CD14-positive monocyte (primary cell): Measurements from ENCODE around the gene CEP44. TPM values are rescaled to one million over a fixed set of nuclear protein-coding genes. Genes with fewer than 3 reads are reported as not detected.

Experiments
- DNase-seq, 3 donors: peaks; one replicate each; pipeline ENCODE4 v3.0.0-alpha.2; 2011 to 2022
- H2AFZ ChIP-seq: 2 replicates; pipeline ENCODE4 v1.6.0; 2012; ENCODE audit warnings: mild to moderate bottlenecking, low read depth, low read length, inconsistent platforms; ENCODE audit not compliant: insufficient read depth, poor library complexity, severe bottlenecking
- H3K27ac ChIP-seq, 2 donors: 1 replicate in 1 of 2; 2 replicates in 1 of 2; pipeline ENCODE4 v1.5.1; 2012 to 2013; ENCODE audit warnings: low read length in 2 of 2, control low read depth in 1 of 2, inconsistent platforms in 1 of 2, low read depth in 1 of 2, mild to moderate bottlenecking in 1 of 2
- H3K27me3 ChIP-seq, 2 donors: one replicate each; pipeline versions ENCODE4 v1.6.0 to v1.6.1; 2011 to 2013; ENCODE audit warnings: low read length in 2 of 2; ENCODE audit not compliant: control insufficient read depth in 2 of 2, insufficient read depth in 2 of 2
- H3K36me3 ChIP-seq, 2 donors: replicated peaks in 1 of 2; 1 replicate in 1 of 2; 2 replicates in 1 of 2; pipeline versions ENCODE4 v1.5.1 to v1.6.1; 2012 to 2013; ENCODE audit warnings: low read length in 2 of 2, control low read depth in 1 of 2, inconsistent platforms in 1 of 2, mild to moderate bottlenecking in 1 of 2; ENCODE audit not compliant: insufficient read depth in 2 of 2, control insufficient read depth in 1 of 2
- H3K4me1 ChIP-seq, 2 donors: 1 replicate in 1 of 2; 2 replicates in 1 of 2; pipeline versions ENCODE4 v1.5.1 to v1.6.1; 2012 to 2013; ENCODE audit warnings: low read length in 2 of 2, control low read depth in 1 of 2, inconsistent platforms in 1 of 2, mild to moderate bottlenecking in 1 of 2, moderate library complexity in 1 of 2; ENCODE audit not compliant: insufficient read depth in 2 of 2, control insufficient read depth in 1 of 2
- H3K4me2 ChIP-seq: replicated peaks from 2 replicates; pipeline ENCODE3; 2012; ENCODE audit warnings: low read length, moderate library complexity, mild to moderate bottlenecking; ENCODE audit not compliant: poor library complexity, severe bottlenecking; ENCODE audit errors: extremely low read depth
- H3K4me3 ChIP-seq, 3 experiments: fragments of 200-600 bp in 1 of 3; sonication (generic) in 1 of 3; replicated peaks in 1 of 3; 1 replicate in 2 of 3; 2 replicates in 1 of 3; pipeline ENCODE4 v1.5.1; 2011 to 2013; ENCODE audit warnings: low read length in 3 of 3, mild to moderate bottlenecking in 3 of 3, control low read depth in 2 of 3, low read depth in 2 of 3, inconsistent platforms in 1 of 3, moderate library complexity in 1 of 3
- H3K79me2 ChIP-seq: 2 replicates; pipeline ENCODE4 v1.6.0; 2012; ENCODE audit warnings: mild to moderate bottlenecking, control low read depth, inconsistent platforms, low read length, moderate library complexity; ENCODE audit not compliant: insufficient read depth
- H3K9ac ChIP-seq: 2 replicates; pipeline ENCODE4 v1.6.0; 2017; ENCODE audit warnings: low read length, mild to moderate bottlenecking; ENCODE audit not compliant: insufficient read depth, poor library complexity, severe bottlenecking
- H3K9me3 ChIP-seq, 2 donors: replicated peaks in 1 of 2; 1 replicate in 1 of 2; 2 replicates in 1 of 2; pipeline versions ENCODE4 v1.5.1 to v1.6.1; 2012 to 2013; ENCODE audit warnings: low read length in 2 of 2, control low read depth in 1 of 2; ENCODE audit not compliant: control insufficient read depth in 1 of 2, insufficient read depth in 1 of 2
- H4K20me1 ChIP-seq: 2 replicates; pipeline ENCODE4 v1.6.0; 2012; ENCODE audit warnings: mild to moderate bottlenecking, low read length, control low read depth, moderate library complexity; ENCODE audit not compliant: insufficient read depth
- H3K27ac Mint-ChIP-seq, 7 donors: one replicate each; pipeline ENCODE4 v1.8.0; 2020; ENCODE audit warnings: mild to moderate bottlenecking in 7 of 7, mixed read lengths in 7 of 7, moderate library complexity in 6 of 7, inconsistent platforms in 2 of 7
- H3K27me3 Mint-ChIP-seq, 3 donors: one replicate each; pipeline ENCODE4 v1.8.0; 2021 to 2022; ENCODE audit warnings: low read depth in 3 of 3, mild to moderate bottlenecking in 3 of 3, mixed read lengths in 3 of 3, moderate library complexity in 3 of 3, inconsistent platforms in 1 of 3
- H3K36me3 Mint-ChIP-seq, 2 donors: one replicate each; pipeline ENCODE4 v1.8.0; 2020; ENCODE audit warnings: mixed read lengths in 2 of 2, inconsistent platforms in 1 of 2, mild to moderate bottlenecking in 1 of 2
- H3K4me1 Mint-ChIP-seq: one replicate; pipeline ENCODE4 v1.8.0; 2020; ENCODE audit warnings: mild to moderate bottlenecking, mixed read lengths
- H3K4me3 Mint-ChIP-seq, 2 donors: one replicate each; pipeline ENCODE4 v1.8.0; 2020; ENCODE audit warnings: mild to moderate bottlenecking in 2 of 2, mixed read lengths in 2 of 2, moderate library complexity in 1 of 2
- H3K9me3 Mint-ChIP-seq, 7 donors: one replicate each; pipeline ENCODE4 v1.8.0; 2020 to 2022; ENCODE audit warnings: mixed read lengths in 7 of 7, mild to moderate bottlenecking in 6 of 7, moderate library complexity in 6 of 7, inconsistent platforms in 2 of 7
- CTCF ChIP-seq: fragments of 200-600 bp; IDR thresholded peaks from one replicate; pipeline ENCODE4 v1.8.0; 2022; ENCODE audit warnings: antibody characterized with exemption, mild to moderate bottlenecking
- WGBS: methylation state at CpG from one replicate; pipeline ENCODE4 v1.1.5; 2013; ENCODE audit warnings: missing lambda C conversion rate; ENCODE audit not compliant: insufficient coverage; 5-methylcytosine and 5-hydroxymethylcytosine counted together
- intact Hi-C, 2 donors: fragments of 100-400 bp; cut with micrococcal nuclease; formaldehyde crosslinking; loops; one replicate each; pipeline versions ENCODE4 v1.15.0 to v1.15.1; 2023
- polyA plus RNA-seq, 3 donors: library from polyadenylated mRNA; depleted of rRNA in 1 of 3; unstranded in 2 of 3; stranded (reverse) in 1 of 3; fragments of 300-500 nt in 2 of 3; fragments of >200 nt in 1 of 3; fragmentation: Illumina TruSeq in 2 of 3; gene quantifications; 1 replicate in 2 of 3; 2 replicates in 1 of 3; pipeline ENCODE4 v1.2.3, GENCODE V29; 2012 to 2021

Gene CEP44
- polyA plus RNA-seq, 3 donors: 1.9 to 3.3 (median 2.2) TPM

- H3K4me1 ChIP-seq: no peaks in the 10 kb centered on the region
- DNase-seq: no peak
- no peak overlapping the region for H3K4me2 ChIP-seq
- no peak overlapping the region for H3K9ac ChIP-seq
- no peak overlapping the region for H3K27ac Mint-ChIP-seq
- no peak overlapping the region for H2AFZ ChIP-seq
- no peak overlapping the region for H3K27ac ChIP-seq
- peaks cover 1% of the 10 kb centered on the region for H3K4me1 Mint-ChIP-seq
- no peak for TF ChIP-seq CTCF
- intact Hi-C loops: no loop called here
- H3K9me3 Mint-ChIP-seq: no peaks in the 10 kb centered on the region
- H3K4me3 Mint-ChIP-seq: no peak overlapping the region
- H3K4me3 ChIP-seq: no peak overlapping the region
- H3K9me3 ChIP-seq: no peaks in the 10 kb centered on the region
- no peaks in the 10 kb centered on the region for H3K27me3 ChIP-seq
- no peaks in the 10 kb centered on the region for H3K36me3 ChIP-seq
- no peaks in the 10 kb centered on the region for H3K79me2 ChIP-seq
- H4K20me1 ChIP-seq: no peaks in the 10 kb centered on the region
- 100% methylated on average over 1 of the region's 4 CpGs for WGBS
- peaks cover 0 to 2% (median 0%) of the 10 kb centered on the region in 3 donors for H3K27me3 Mint-ChIP-seq
- no peaks in the 10 kb centered on the region for H3K36me3 Mint-ChIP-seq
Observed at GRCh38 chr4:174357321-174357720, 73.6 kb downstream of the CEP44 start.

GRCh38 chr4:174358410-174358809 lies 74.7 kb downstream of the CEP44 start:
- no peak overlapping the region for H3K9ac ChIP-seq
- Mint-ChIP-seq H3K27ac (no peak overlapping the region), H3K9me3 (no peaks in the 10 kb centered on the region), H3K36me3 (no peaks in the 10 kb centered on the region), H3K4me1 (peaks cover 1% of the 10 kb centered on the region), H3K4me3 (no peak overlapping the region), H3K27me3 (no peaks in the 10 kb centered on the region)
- DNase-seq: no peak
- H3K9me3 ChIP-seq: no peaks in the 10 kb centered on the region
- no peak overlapping the region for H3K4me2 ChIP-seq
- H2AFZ ChIP-seq: no peak overlapping the region
- WGBS: no CpG with 5 or more reads among the region's 1 CpG
- no peak overlapping the region for H3K4me3 ChIP-seq
- H3K27ac ChIP-seq: no peak overlapping the region
- no peaks in the 10 kb centered on the region for H3K27me3 ChIP-seq
- intact Hi-C loops: no loop called here
- no peak for TF ChIP-seq CTCF
- no peaks in the 10 kb centered on the region for H3K79me2 ChIP-seq
- no peaks in the 10 kb centered on the region for H3K4me1 ChIP-seq
- no peaks in the 10 kb centered on the region for H4K20me1 ChIP-seq
- no peaks in the 10 kb centered on the region for H3K36me3 ChIP-seq
